AG09319 (cell line): ENCODE results near the gene HHIPL1.

Experiments used
- DNase-seq: peaks from one replicate; pipeline ENCODE4 v3.0.0-alpha.2; 2010; ENCODE audit warnings: low read depth; ENCODE audit errors: extremely low read depth
- CTCF ChIP-seq: IDR thresholded peaks from 2 replicates; pipeline ENCODE4 v1.5.1; 2011; ENCODE audit warnings: low read depth, mild to moderate bottlenecking, inconsistent platforms, low read length, moderate library complexity

HHIPL1 gene

GRCh38 chr14:99648027-99648784, 3.3 kb downstream of the HHIPL1 start:
- no peak for DNase-seq
- no peak for TF ChIP-seq CTCF

- no peak for TF ChIP-seq CTCF
- no peak for DNase-seq
These were observed 4.3 kb downstream of the HHIPL1 start for GRCh38 chr14:99649219-99649618.

- DNase-seq: no peak
- TF ChIP-seq CTCF: no peak
These were observed 4.7 kb downstream of the HHIPL1 start for GRCh38 chr14:99649643-99650042.

- no peak for TF ChIP-seq CTCF
- no peak for DNase-seq
These were observed 5.3 kb downstream of the HHIPL1 start for GRCh38 chr14:99650189-99650588.

- DNase-seq: no peak
- TF ChIP-seq CTCF: no peak
These were observed 7.2 kb downstream of the HHIPL1 start for GRCh38 chr14:99651953-99652746.

- DNase-seq: peak; percentile 63
- TF ChIP-seq CTCF: peak; percentile 14
These were observed 9.5 kb downstream of the HHIPL1 start for GRCh38 chr14:99654235-99654985.
